Peyer's patch (tissue), 4 donors: ENCODE results near the gene CYP27C1.

Experiments
- POLR2A ChIP-seq, 2 donors: fragments of 450-650 bp; IDR thresholded peaks; one replicate each; pipeline ENCODE4 v1.5.1; 2017; ENCODE audit warnings: antibody characterized with exemption in 2 of 2, mild to moderate bottlenecking in 2 of 2, moderate library complexity in 2 of 2
- TF ChIP-seq, protein P1 (sequence below), 6 experiments: fragments of 450-650 bp in 4 of 6; fragments of 200-600 bp in 2 of 6; sonication (generic) in 1 of 6; IDR thresholded peaks; one replicate each; pipeline ENCODE4 v1.5.1; 2017 to 2019; ENCODE audit warnings: antibody characterized with exemption in 6 of 6, mild to moderate bottlenecking in 3 of 6, moderate library complexity in 1 of 6

DNA sequence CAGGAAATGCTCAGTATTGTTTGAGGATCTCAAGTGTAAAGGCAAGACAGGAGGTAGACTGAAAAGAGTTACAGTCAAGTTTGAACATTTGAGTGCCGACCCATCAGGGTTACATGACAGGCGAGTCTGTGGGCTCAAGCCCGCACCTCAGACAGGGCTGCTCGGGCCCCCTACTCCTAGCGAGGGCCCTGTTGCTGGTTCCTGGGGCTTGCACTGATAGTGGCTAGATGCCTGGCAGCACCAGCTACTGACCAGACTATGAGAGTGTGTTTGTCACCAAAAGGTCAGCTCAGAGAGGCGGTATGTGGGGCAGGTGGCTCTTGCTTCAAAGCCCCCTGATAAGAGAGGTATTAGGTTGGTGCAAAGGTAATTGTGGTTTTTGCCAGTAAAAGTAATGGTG is 35.6 kb upstream of the CYP27C1 start:
- no peak for TF ChIP-seq POLR2A (IDR thresholded peaks at IDR 0.05)
- TF ChIP-seq, protein P1, sequence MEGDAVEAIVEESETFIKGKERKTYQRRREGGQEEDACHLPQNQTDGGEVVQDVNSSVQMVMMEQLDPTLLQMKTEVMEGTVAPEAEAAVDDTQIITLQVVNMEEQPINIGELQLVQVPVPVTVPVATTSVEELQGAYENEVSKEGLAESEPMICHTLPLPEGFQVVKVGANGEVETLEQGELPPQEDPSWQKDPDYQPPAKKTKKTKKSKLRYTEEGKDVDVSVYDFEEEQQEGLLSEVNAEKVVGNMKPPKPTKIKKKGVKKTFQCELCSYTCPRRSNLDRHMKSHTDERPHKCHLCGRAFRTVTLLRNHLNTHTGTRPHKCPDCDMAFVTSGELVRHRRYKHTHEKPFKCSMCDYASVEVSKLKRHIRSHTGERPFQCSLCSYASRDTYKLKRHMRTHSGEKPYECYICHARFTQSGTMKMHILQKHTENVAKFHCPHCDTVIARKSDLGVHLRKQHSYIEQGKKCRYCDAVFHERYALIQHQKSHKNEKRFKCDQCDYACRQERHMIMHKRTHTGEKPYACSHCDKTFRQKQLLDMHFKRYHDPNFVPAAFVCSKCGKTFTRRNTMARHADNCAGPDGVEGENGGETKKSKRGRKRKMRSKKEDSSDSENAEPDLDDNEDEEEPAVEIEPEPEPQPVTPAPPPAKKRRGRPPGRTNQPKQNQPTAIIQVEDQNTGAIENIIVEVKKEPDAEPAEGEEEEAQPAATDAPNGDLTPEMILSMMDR (IDR thresholded peaks at IDR 0.05), result no peak
